Liver (tissue), 9 donors: ENCODE results near the gene HIBADH. TPM values are rescaled to one million over a fixed set of nuclear protein-coding genes. Genes with fewer than 3 reads are reported as not detected.

Experiments
- DNase-seq: peaks from one replicate; pipeline ENCODE4 v3.0.0-alpha.2; 2017; ENCODE audit warnings: low spot score
- H3K27ac ChIP-seq, 2 donors: one replicate each; pipeline ENCODE4 v1.7.0; 2013; ENCODE audit warnings: inconsistent platforms in 2 of 2, low read length in 2 of 2, control low read depth in 1 of 2, low read depth in 1 of 2, mild to moderate bottlenecking in 1 of 2
- H3K27me3 ChIP-seq, 4 donors: one replicate each; pipeline versions ENCODE4 v1.6.1 to v1.7.0; 2013; ENCODE audit warnings: low read length in 3 of 4, inconsistent platforms in 1 of 4, mild to moderate bottlenecking in 1 of 4, moderate library complexity in 1 of 4; ENCODE audit not compliant: control insufficient read depth in 4 of 4, insufficient read depth in 4 of 4
- H3K36me3 ChIP-seq, 4 donors: one replicate each; pipeline versions ENCODE4 v1.6.1 to v1.7.0; 2013; ENCODE audit warnings: low read length in 3 of 4, mild to moderate bottlenecking in 3 of 4, low read depth in 1 of 4, moderate library complexity in 1 of 4; ENCODE audit not compliant: control insufficient read depth in 4 of 4, insufficient read depth in 3 of 4
- H3K4me1 ChIP-seq, 4 donors: one replicate each; pipeline versions ENCODE4 v1.6.1 to v1.7.0; 2013; ENCODE audit warnings: low read length in 3 of 4, mild to moderate bottlenecking in 3 of 4, moderate library complexity in 1 of 4; ENCODE audit not compliant: control insufficient read depth in 4 of 4, insufficient read depth in 4 of 4
- H3K4me3 ChIP-seq, 3 donors: one replicate each; pipeline versions ENCODE4 v1.6.1 to v1.7.0; 2013; ENCODE audit warnings: low read length in 3 of 3, control low read depth in 1 of 3, low read depth in 1 of 3, mild to moderate bottlenecking in 1 of 3
- H3K9ac ChIP-seq, 2 donors: one replicate each; pipeline ENCODE4 v1.7.0; 2013; ENCODE audit warnings: low read length in 2 of 2, mild to moderate bottlenecking in 2 of 2, moderate library complexity in 2 of 2, control low read depth in 1 of 2, low read depth in 1 of 2
- H3K9me3 ChIP-seq, 4 donors: one replicate each; pipeline versions ENCODE4 v1.6.1 to v1.7.0; 2013; ENCODE audit warnings: low read length in 3 of 4; ENCODE audit not compliant: control insufficient read depth in 4 of 4
- CTCF ChIP-seq: fragments of 150-350 bp; IDR thresholded peaks from 2 replicates; pipeline ENCODE4 v1.5.1; 2017; ENCODE audit warnings: improper control_type of control experiment, low read depth, low read length; ENCODE audit not compliant: missing input control
- EGR1 ChIP-seq, 2 donors: IDR thresholded peaks; 2 replicates each; pipeline ENCODE4 v1.6.1; 2016 to 2018; ENCODE audit warnings: antibody characterized with exemption in 2 of 2, low read depth in 2 of 2
- FOXA1 ChIP-seq: IDR thresholded peaks from 2 replicates; pipeline ENCODE4 v1.6.1; 2016; ENCODE audit warnings: antibody characterized with exemption
- FOXA2 ChIP-seq: IDR thresholded peaks from 2 replicates; pipeline ENCODE4 v1.6.1; 2016; ENCODE audit warnings: antibody characterized with exemption
- GABPA ChIP-seq, 2 donors: IDR thresholded peaks in 1 of 2; conservative IDR thresholded peaks in 1 of 2; 2 replicates each; pipeline ENCODE4 v1.6.1; 2016; ENCODE audit warnings: antibody characterized with exemption in 2 of 2, mild to moderate bottlenecking in 1 of 2, moderate library complexity in 1 of 2
- HNF4A ChIP-seq, 2 donors: conservative IDR thresholded peaks; 2 replicates each; pipeline ENCODE4 v1.6.1; 2016; ENCODE audit warnings: antibody characterized with exemption in 2 of 2, mild to moderate bottlenecking in 2 of 2
- JUND ChIP-seq, 2 donors: IDR thresholded peaks; 2 replicates each; pipeline ENCODE4 v1.6.1; 2016; ENCODE audit warnings: antibody characterized with exemption in 2 of 2
- RAD21 ChIP-seq, 2 donors: IDR thresholded peaks; 2 replicates each; pipeline ENCODE4 v1.6.1; 2016; ENCODE audit warnings: antibody characterized with exemption in 2 of 2, mild to moderate bottlenecking in 2 of 2
- REST ChIP-seq: IDR thresholded peaks from 2 replicates; pipeline ENCODE4 v1.6.1; 2016; ENCODE audit warnings: antibody characterized with exemption, mild to moderate bottlenecking
- RXRA ChIP-seq, 2 donors: IDR thresholded peaks; 2 replicates each; pipeline ENCODE4 v1.6.1; 2017 to 2018; ENCODE audit warnings: antibody characterized with exemption in 2 of 2, mild to moderate bottlenecking in 1 of 2
- YY1 ChIP-seq: IDR thresholded peaks from 2 replicates; pipeline ENCODE4 v1.6.1; 2016; ENCODE audit warnings: antibody characterized with exemption, mild to moderate bottlenecking
- WGBS: extraction: QIAGEN DNeasy Blood & Tissue Kit; methylation state at CpG from one replicate; pipeline ENCODE4 v1.1.7; 2013; 5-methylcytosine and 5-hydroxymethylcytosine counted together
- polyA plus RNA-seq, 2 donors: library from polyadenylated mRNA; stranded (reverse) in 1 of 2; unstranded in 1 of 2; fragments of 200-250 nt in 1 of 2; fragments of >200 nt in 1 of 2; fragmentation: Nextera tagmentation in 1 of 2; extraction: Ambion mirVana in 1 of 2; gene quantifications; one replicate each; pipeline versions ENCODE4 v1.2.1 to v1.2.3, GENCODE V29; 2013 to 2015
- total RNA-seq, 2 donors: library from RNA; depleted of rRNA; stranded (reverse); fragments of >200 nt; gene quantifications; one replicate each; pipeline ENCODE4 v1.2.3, GENCODE V29; 2014
- TF ChIP-seq, protein P1 (sequence below): IDR thresholded peaks from 2 replicates; pipeline ENCODE4 v1.6.1; 2016; ENCODE audit warnings: antibody characterized with exemption
- donor health status: healthy.
- donor health status: healthy.
- donor health status: healthy.
- donor health status: healthy.
- donor health status: healthy.

Gene HIBADH
- total and polyA plus RNA-seq, 4 donors, result 27.7 to 78.9 (median 58.2) TPM

DNA sequence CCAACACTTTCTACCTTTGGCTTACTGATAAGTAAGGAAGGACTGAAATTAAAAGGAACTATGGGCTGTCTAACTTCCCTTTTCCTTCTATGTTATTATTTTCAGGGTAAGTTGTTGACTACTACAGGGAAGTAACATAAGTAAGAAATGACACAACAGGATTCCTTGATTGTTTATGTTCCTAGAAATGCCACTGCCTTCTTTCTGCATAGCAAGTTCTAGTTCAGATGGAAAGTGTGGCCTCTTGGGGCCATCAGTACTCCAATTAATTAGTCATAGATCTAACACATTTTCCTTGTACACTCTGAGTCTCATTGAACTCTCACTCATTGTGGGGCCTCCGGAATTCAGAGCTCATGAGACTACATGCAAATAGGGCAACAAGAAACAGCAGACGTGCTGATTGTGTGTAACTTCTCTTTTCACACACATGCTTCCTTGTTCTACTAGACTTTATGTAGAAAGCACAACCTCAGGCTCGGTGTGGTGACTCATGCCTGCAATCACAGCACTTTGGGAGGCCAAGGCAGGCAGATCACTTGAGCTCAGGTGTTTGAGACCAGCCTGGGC, 35.3 kb upstream of the HIBADH start (continued):
- TF ChIP-seq REST (no peak), FOXA2 (no peak), RXRA (IDR thresholded peaks at IDR 0.05) (no peak), FOXA1 (no peak)

DNA sequence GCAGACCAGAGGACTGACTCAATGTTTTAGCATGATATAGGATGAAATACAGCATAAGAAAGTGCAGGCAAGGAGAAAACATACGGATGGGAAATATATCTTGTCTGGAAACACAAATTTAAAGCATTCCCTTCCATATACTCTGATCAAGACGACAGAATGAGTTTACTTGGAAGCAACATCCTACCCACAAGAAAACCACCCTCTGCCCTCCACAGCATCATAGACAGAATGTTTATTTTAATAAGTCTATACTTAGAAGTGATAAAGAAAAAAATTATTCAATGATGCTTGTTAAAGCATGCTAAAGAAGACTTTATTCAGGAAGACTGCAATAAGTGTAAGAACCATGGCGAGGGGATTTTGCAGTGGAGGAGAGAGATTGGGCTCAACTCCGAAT, 32.4 kb upstream of the HIBADH start:
- no peak for DNase-seq
- H3K27me3 ChIP-seq, result no peaks in the 10 kb centered on the region
- H3K4me3 ChIP-seq, result no peak overlapping the region
- no peak overlapping the region for H3K27ac ChIP-seq
- no peak overlapping the region for H3K9ac ChIP-seq
- H3K9me3 ChIP-seq, result no peaks in the 10 kb centered on the region
- TF ChIP-seq RAD21 (IDR thresholded peaks at IDR 0.05) (no peak), YY1 (no peak), CTCF (no peak), REST (no peak), GABPA (IDR thresholded peaks at IDR 0.05 in 1 of 2, conservative IDR thresholded peaks at IDR 0.05 in 1 of 2) (no peak), JUND (IDR thresholded peaks at IDR 0.05) (no peak), EGR1 (IDR thresholded peaks at IDR 0.05; ENCODE audit: low read depth in 2 of 2) (no peak), HNF4A (conservative IDR thresholded peaks at IDR 0.05) (no peak)
- TF ChIP-seq, protein P1, sequence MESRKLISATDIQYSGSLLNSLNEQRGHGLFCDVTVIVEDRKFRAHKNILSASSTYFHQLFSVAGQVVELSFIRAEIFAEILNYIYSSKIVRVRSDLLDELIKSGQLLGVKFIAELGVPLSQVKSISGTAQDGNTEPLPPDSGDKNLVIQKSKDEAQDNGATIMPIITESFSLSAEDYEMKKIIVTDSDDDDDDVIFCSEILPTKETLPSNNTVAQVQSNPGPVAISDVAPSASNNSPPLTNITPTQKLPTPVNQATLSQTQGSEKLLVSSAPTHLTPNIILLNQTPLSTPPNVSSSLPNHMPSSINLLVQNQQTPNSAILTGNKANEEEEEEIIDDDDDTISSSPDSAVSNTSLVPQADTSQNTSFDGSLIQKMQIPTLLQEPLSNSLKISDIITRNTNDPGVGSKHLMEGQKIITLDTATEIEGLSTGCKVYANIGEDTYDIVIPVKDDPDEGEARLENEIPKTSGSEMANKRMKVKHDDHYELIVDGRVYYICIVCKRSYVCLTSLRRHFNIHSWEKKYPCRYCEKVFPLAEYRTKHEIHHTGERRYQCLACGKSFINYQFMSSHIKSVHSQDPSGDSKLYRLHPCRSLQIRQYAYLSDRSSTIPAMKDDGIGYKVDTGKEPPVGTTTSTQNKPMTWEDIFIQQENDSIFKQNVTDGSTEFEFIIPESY, result no peak
- no peaks in the 10 kb centered on the region for H3K4me1 ChIP-seq
- WGBS, result 93% methylated on average over 4 of the region's 4 CpGs
- no peaks in the 10 kb centered on the region for H3K36me3 ChIP-seq
